IMR-90 (cell line): ENCODE data around the gene CFAP69. TPM values are rescaled to one million over a fixed set of nuclear protein-coding genes. Genes with fewer than 3 reads are reported as not detected.

Experiments used
- ATAC-seq: fragments of 200-7000 bp; cut with Tn5 transposase; 2 replicates; pipeline ENCODE4 v1.9.1; 2020; ENCODE audit warnings: low read depth, mild to moderate bottlenecking, moderate library complexity
- BruUV-seq: library from RNA; stranded (reverse); fragments of 400-500 nt; replicated peaks from 2 replicates; lab custom pipeline; 2021; lab: Mats Ljungman, UMichigan
- CTCF ChIA-PET: fragments of 300-600 bp; formaldehyde crosslinking; extraction: SDS; loops from one replicate; lab custom pipeline; 2021; ENCODE audit warnings: antibody characterized with exemption; lab: Yijun Ruan, JAX
- POLR2A ChIA-PET: fragments of 300-600 bp; sonication (Branson Sonifier 250); formaldehyde crosslinking; loops from one replicate; lab custom pipeline; 2022; ENCODE audit warnings: antibody characterized with exemption; ENCODE audit not compliant: unreplicated experiment; lab: Charles Lee
- DNase-seq: peaks from one replicate; pipeline ENCODE4 v3.0.0; 2013
- H2AFZ ChIP-seq: replicated peaks from 2 replicates; pipeline ENCODE3; 2013; ENCODE audit warnings: low read length, mild to moderate bottlenecking; ENCODE audit not compliant: poor library complexity
- H2AK5ac ChIP-seq: 2 replicates; pipeline ENCODE4 v1.6.1; 2013; ENCODE audit warnings: low read depth, low read length, inconsistent platforms
- H2AK9ac ChIP-seq: replicated peaks from 2 replicates; pipeline ENCODE3; 2013; ENCODE audit warnings: mild to moderate bottlenecking, low read depth, low read length, moderate library complexity; ENCODE audit not compliant: poor library complexity
- H2BK120ac ChIP-seq: 2 replicates; pipeline ENCODE4 v1.6.1; 2013; ENCODE audit warnings: low read depth, low read length, inconsistent platforms
- H2BK15ac ChIP-seq: 3 replicates; pipeline ENCODE4 v1.6.1; 2013; ENCODE audit warnings: low read depth, low read length, inconsistent platforms
- H2BK20ac ChIP-seq: 2 replicates; pipeline ENCODE4 v1.6.1; 2013; ENCODE audit warnings: low read depth, mild to moderate bottlenecking, inconsistent platforms, low read length, moderate library complexity
- H2BK5ac ChIP-seq: 2 replicates; pipeline ENCODE4 v1.6.1; 2013; ENCODE audit warnings: mild to moderate bottlenecking, low read depth, low read length, inconsistent platforms; ENCODE audit not compliant: poor library complexity, severe bottlenecking
- H3K14ac ChIP-seq: replicated peaks from 2 replicates; pipeline ENCODE4 v1.6.1; 2013; ENCODE audit warnings: low read depth, low read length, inconsistent platforms
- H3K18ac ChIP-seq: 2 replicates; pipeline ENCODE4 v1.6.1; 2013; ENCODE audit warnings: low read depth, low read length, control low read depth
- H3K23ac ChIP-seq: 2 replicates; pipeline ENCODE4 v1.6.1; 2013; ENCODE audit warnings: low read depth, low read length, inconsistent platforms
- H3K27ac ChIP-seq: 2 replicates; pipeline ENCODE4 v1.5.1; 2013; ENCODE audit warnings: mild to moderate bottlenecking, control low read depth, low read length; ENCODE audit not compliant: insufficient read depth
- H3K27me3 ChIP-seq: 2 replicates; pipeline ENCODE4 v1.6.1; 2013; ENCODE audit warnings: low read length; ENCODE audit not compliant: control insufficient read depth, insufficient read depth
- H3K36me3 ChIP-seq: 2 replicates; pipeline ENCODE4 v1.6.1; 2013; ENCODE audit warnings: low read length, mixed read lengths; ENCODE audit not compliant: control insufficient read depth, insufficient read depth
- H3K4ac ChIP-seq: 2 replicates; pipeline ENCODE4 v1.6.1; 2013; ENCODE audit warnings: low read depth, low read length, inconsistent platforms
- H3K4me1 ChIP-seq: 2 replicates; pipeline ENCODE4 v1.6.1; 2013; ENCODE audit warnings: low read length, mixed read lengths; ENCODE audit not compliant: control insufficient read depth, insufficient read depth
- H3K4me2 ChIP-seq: 2 replicates; pipeline ENCODE4 v1.6.1; 2013; ENCODE audit warnings: low read depth, mild to moderate bottlenecking, control low read depth, low read length, moderate library complexity
- H3K4me3 ChIP-seq: 2 replicates; pipeline ENCODE4 v1.5.1; 2013; ENCODE audit warnings: low read depth, mild to moderate bottlenecking, control low read depth, low read length, moderate library complexity; ENCODE audit not compliant: insufficient read depth
- H3K56ac ChIP-seq: 2 replicates; pipeline ENCODE4 v1.6.1; 2013; ENCODE audit warnings: low read length, inconsistent platforms; ENCODE audit not compliant: insufficient read depth; ENCODE audit errors: extremely low read depth
- H3K79me1 ChIP-seq, 2 experiments: 2 replicates each; pipeline ENCODE4 v1.6.1; 2013; ENCODE audit warnings: low read length in 2 of 2, inconsistent platforms in 1 of 2, low read depth in 1 of 2
- H3K9ac ChIP-seq: 2 replicates; pipeline ENCODE4 v1.6.1; 2013; ENCODE audit warnings: low read depth, low read length, control low read depth
- H3K9me1 ChIP-seq: 2 replicates; pipeline ENCODE4 v1.6.1; 2013; ENCODE audit warnings: low read length, inconsistent platforms; ENCODE audit not compliant: insufficient read depth
- H3K9me3 ChIP-seq: 2 replicates; pipeline ENCODE4 v1.6.1; 2013; ENCODE audit warnings: low read length; ENCODE audit not compliant: control insufficient read depth, insufficient read depth
- H4K20me1 ChIP-seq: 2 replicates; pipeline ENCODE4 v1.6.1; 2013; ENCODE audit warnings: low read length, inconsistent platforms; ENCODE audit not compliant: insufficient read depth
- H4K5ac ChIP-seq: 2 replicates; pipeline ENCODE4 v1.6.1; 2013; ENCODE audit warnings: mild to moderate bottlenecking, low read depth, low read length, control low read depth
- H4K8ac ChIP-seq, 2 experiments: 2 replicates each; pipeline ENCODE4 v1.6.1; 2013; ENCODE audit warnings: low read depth in 2 of 2, low read length in 2 of 2, control low read depth in 1 of 2, inconsistent platforms in 1 of 2
- H4K91ac ChIP-seq: 2 replicates; pipeline ENCODE4 v1.6.1; 2013; ENCODE audit warnings: low read depth, low read length, inconsistent platforms; ENCODE audit not compliant: insufficient read depth
- BHLHE40 ChIP-seq: fragments of 150-350 bp; IDR thresholded peaks from 2 replicates; pipeline ENCODE4 v1.6.1; 2016; ENCODE audit warnings: mild to moderate bottlenecking, low read depth, low read length
- CEBPB ChIP-seq: IDR thresholded peaks from 2 replicates; pipeline ENCODE4 v1.6.1; 2012; ENCODE audit warnings: low read depth, low read length, improper control_type of control experiment
- CTCF ChIP-seq: conservative IDR thresholded peaks from 2 replicates; pipeline ENCODE4 v1.5.1; 2012; ENCODE audit warnings: mild to moderate bottlenecking, low read depth, low read length, improper control_type of control experiment
- MAFK ChIP-seq: IDR thresholded peaks from 2 replicates; pipeline ENCODE4 v1.6.1; 2012; ENCODE audit warnings: low read depth, low read length, improper control_type of control experiment
- MAZ ChIP-seq: IDR thresholded peaks from 2 replicates; pipeline ENCODE4 v1.6.1; 2012; ENCODE audit warnings: low read depth, mild to moderate bottlenecking, low read length, improper control_type of control experiment, moderate library complexity, borderline replicate concordance
- MXI1 ChIP-seq: IDR thresholded peaks from 2 replicates; pipeline ENCODE4 v1.6.1; 2012; ENCODE audit warnings: low read depth, mild to moderate bottlenecking, low read length, moderate library complexity, borderline replicate concordance
- NFE2L2 ChIP-seq: fragments of 150-350 bp; IDR thresholded peaks from 2 replicates; pipeline ENCODE4 v1.6.1; 2016; ENCODE audit warnings: low read depth, mild to moderate bottlenecking, low read length
- POLR2A ChIP-seq: IDR thresholded peaks from 2 replicates; pipeline ENCODE4 v1.6.1; 2012; ENCODE audit warnings: mild to moderate bottlenecking, low read depth, low read length
- RAD21 ChIP-seq: IDR thresholded peaks from 2 replicates; pipeline ENCODE4 v1.6.1; 2012; ENCODE audit warnings: low read length, improper control_type of control experiment
- RCOR1 ChIP-seq: IDR thresholded peaks from 2 replicates; pipeline ENCODE4 v1.6.1; 2012; ENCODE audit warnings: mild to moderate bottlenecking, low read length, improper control_type of control experiment; ENCODE audit not compliant: insufficient replicate concordance
- RFX5 ChIP-seq: IDR thresholded peaks from 2 replicates; pipeline ENCODE4 v1.8.0; 2012; ENCODE audit warnings: low read depth, mild to moderate bottlenecking, low read length, moderate library complexity
- SMC3 ChIP-seq: fragments of 150-350 bp; IDR thresholded peaks from 2 replicates; pipeline ENCODE4 v1.6.1; 2016; ENCODE audit warnings: low read depth, mild to moderate bottlenecking, antibody characterized with exemption, low read length, moderate library complexity
- WGBS, 2 experiments: methylation state at CpG; one replicate each; pipeline versions ENCODE4 v1.1.5 to v1.1.7; 2013; ENCODE audit warnings: missing lambda C conversion rate in 2 of 2; ENCODE audit not compliant: insufficient read length in 1 of 2; ENCODE audit errors: extremely low coverage in 2 of 2; 5-methylcytosine and 5-hydroxymethylcytosine counted together
- dilution Hi-C: fragments of 300-500 bp; cut with HindIII; formaldehyde crosslinking; loops from one replicate; pipeline ENCODE4 v1.14.3; 2018; ENCODE audit warnings: low sequenced_read_pairs; ENCODE audit not compliant: unreplicated experiment
- in situ Hi-C: fragments of 300-500 bp; cut with MboI; formaldehyde crosslinking; loops from 3 replicates; pipeline ENCODE4 v1.14.3; 2019; ENCODE audit warnings: low sequenced_read_pairs, inconsistent platforms, mixed read lengths
- intact Hi-C: fragments of 100-400 bp; cut with micrococcal nuclease; formaldehyde crosslinking; loops from 2 replicates; pipeline ENCODE4 v1.10.0; 2022
- polyA plus RNA-seq, 3 experiments: library from polyadenylated mRNA; depleted of rRNA; stranded (reverse); fragments of >200 nt; gene quantifications; 2 replicates each; pipeline ENCODE4 v1.2.3, GENCODE V29; 2012; ENCODE audit warnings: low replicate concordance in 1 of 3
- total RNA-seq: library from RNA; depleted of rRNA; stranded (reverse); fragments of >200 nt; gene quantifications from 2 replicates; pipeline ENCODE4 v1.2.3, GENCODE V29; 2012
- TF ChIP-seq, protein P1 (sequence below): fragments of 150-350 bp; IDR thresholded peaks from 2 replicates; pipeline ENCODE4 v1.6.1; 2016; ENCODE audit warnings: low read depth, mild to moderate bottlenecking, low read length, moderate library complexity, borderline replicate concordance
- TF ChIP-seq, protein P2 (sequence below): fragments of 150-350 bp; IDR thresholded peaks from 2 replicates; pipeline ENCODE4 v1.6.1; 2017; ENCODE audit warnings: mild to moderate bottlenecking, antibody characterized with exemption, low read length, low read depth

CFAP69 gene
- total and polyA plus RNA-seq, 2 of the 4 experiments (the other 2 are of a cell fraction) = 0.72 to 0.86 TPM

DNA sequence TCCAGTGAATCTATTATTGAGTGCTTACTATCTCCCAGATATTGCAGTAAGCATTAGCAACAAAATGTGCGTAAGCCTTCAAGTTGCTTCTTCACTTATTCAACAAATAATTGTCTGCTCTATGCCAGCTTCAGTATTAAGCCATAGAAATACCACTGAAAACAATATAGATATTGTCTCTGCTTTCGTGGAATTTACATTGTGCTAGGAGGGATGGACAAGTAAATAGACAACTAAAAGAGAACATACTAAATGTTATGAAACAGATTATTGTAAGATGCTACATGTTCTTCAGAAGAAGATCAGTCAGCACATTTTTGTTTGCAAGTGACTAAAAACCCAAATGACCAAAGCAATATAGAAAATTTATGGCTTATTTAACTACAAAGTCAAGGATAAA lies 27.3 kb downstream of the CFAP69 start:
- Histone ChIP-seq H3K27ac (no peak overlapping the region), H3K4me3 (no peak overlapping the region), H2BK20ac (no peak overlapping the region), H3K56ac (no peak overlapping the region), H3K9me1 (no peaks in the 10 kb centered on the region), H2AK9ac (no peak overlapping the region), H3K36me3 (no peaks in the 10 kb centered on the region), H4K8ac (no peak overlapping the region), H3K4ac (no peak overlapping the region), H3K9me3 (no peaks in the 10 kb centered on the region), H3K27me3 (no peaks in the 10 kb centered on the region), H3K18ac (no peak overlapping the region), H2BK15ac (no peak overlapping the region), H3K9ac (no peak overlapping the region), H3K79me1 (no peaks in the 10 kb centered on the region), H2BK5ac (no peak overlapping the region), H4K5ac (no peak overlapping the region), H3K4me1 (no peaks in the 10 kb centered on the region), H2BK120ac (no peak overlapping the region), H2AK5ac (no peak overlapping the region), H4K91ac (no peak overlapping the region), H3K23ac (no peak overlapping the region), H2AFZ (no peak overlapping the region), H3K4me2 (no peak overlapping the region), H4K20me1 (no peaks in the 10 kb centered on the region), H3K14ac (no peak overlapping the region)
- WGBS, 2 experiments = no CpG with 5 or more reads among the region's 2 CpGs
- DNase-seq (no peak), ATAC-seq (no peak)
- BruUV-seq = no TSS peak
- TF ChIP-seq MAFK (no peak), BHLHE40 (no peak), MAZ (no peak), RFX5 (no peak), POLR2A (no peak), RAD21 (no peak), SMC3 (no peak), MXI1 (no peak), NFE2L2 (no peak), CTCF (no peak), CEBPB (no peak), RCOR1 (no peak)
- TF ChIP-seq, protein P1, sequence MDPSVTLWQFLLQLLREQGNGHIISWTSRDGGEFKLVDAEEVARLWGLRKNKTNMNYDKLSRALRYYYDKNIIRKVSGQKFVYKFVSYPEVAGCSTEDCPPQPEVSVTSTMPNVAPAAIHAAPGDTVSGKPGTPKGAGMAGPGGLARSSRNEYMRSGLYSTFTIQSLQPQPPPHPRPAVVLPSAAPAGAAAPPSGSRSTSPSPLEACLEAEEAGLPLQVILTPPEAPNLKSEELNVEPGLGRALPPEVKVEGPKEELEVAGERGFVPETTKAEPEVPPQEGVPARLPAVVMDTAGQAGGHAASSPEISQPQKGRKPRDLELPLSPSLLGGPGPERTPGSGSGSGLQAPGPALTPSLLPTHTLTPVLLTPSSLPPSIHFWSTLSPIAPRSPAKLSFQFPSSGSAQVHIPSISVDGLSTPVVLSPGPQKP = no peak
- TF ChIP-seq, protein P2, sequence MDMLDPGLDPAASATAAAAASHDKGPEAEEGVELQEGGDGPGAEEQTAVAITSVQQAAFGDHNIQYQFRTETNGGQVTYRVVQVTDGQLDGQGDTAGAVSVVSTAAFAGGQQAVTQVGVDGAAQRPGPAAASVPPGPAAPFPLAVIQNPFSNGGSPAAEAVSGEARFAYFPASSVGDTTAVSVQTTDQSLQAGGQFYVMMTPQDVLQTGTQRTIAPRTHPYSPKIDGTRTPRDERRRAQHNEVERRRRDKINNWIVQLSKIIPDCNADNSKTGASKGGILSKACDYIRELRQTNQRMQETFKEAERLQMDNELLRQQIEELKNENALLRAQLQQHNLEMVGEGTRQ = no peak
- intact Hi-C loops (no loop called here), in situ Hi-C loops (no loop called here), dilution Hi-C loops (no loop called here)
- ChIA-PET POLR2A (no interaction called here), CTCF (interaction anchor here (0.9 kb wide), 1 partner anchor 26 kb away, joined by 3 read pairs; no protein-coding TSS in a partner anchor)
